Kidney (tissue), 14 donors: Measurements from ENCODE around the gene CBY1. TPM values are rescaled to one million over a fixed set of nuclear protein-coding genes. Genes with fewer than 3 reads are reported as not detected.

Source experiments
- DNase-seq, 5 donors: peaks; one replicate each; pipeline ENCODE4 v3.0.0-alpha.2; 2013 to 2020
- FAIRE-seq: peaks from 2 replicates; lab custom pipeline; 2012; peaks lifted over from hg19 to GRCh38; lab: Jason Lieb, UNC
- H3K27ac ChIP-seq, 2 donors: one replicate each; pipeline ENCODE4 v1.7.0; 2013; ENCODE audit warnings: low read depth in 2 of 2, low read length in 2 of 2, inconsistent platforms in 1 of 2
- H3K27me3 ChIP-seq: one replicate; pipeline ENCODE4 v1.7.1; 2013; ENCODE audit warnings: low read length, inconsistent platforms; ENCODE audit not compliant: control insufficient read depth, insufficient read depth
- H3K36me3 ChIP-seq, 3 donors: one replicate each; pipeline versions ENCODE4 v1.7.0 to v1.7.1; 2013; ENCODE audit warnings: low read length in 3 of 3, control low read depth in 1 of 3, inconsistent platforms in 1 of 3; ENCODE audit not compliant: insufficient read depth in 3 of 3, control insufficient read depth in 2 of 3
- H3K4me1 ChIP-seq, 3 donors: one replicate each; pipeline versions ENCODE4 v1.7.0 to v1.7.1; 2013; ENCODE audit warnings: low read length in 3 of 3, inconsistent platforms in 1 of 3, low read depth in 1 of 3; ENCODE audit not compliant: control insufficient read depth in 2 of 3, insufficient read depth in 2 of 3
- H3K4me3 ChIP-seq, 3 donors: one replicate each; pipeline versions ENCODE4 v1.7.0 to v1.8.1; 2013; ENCODE audit warnings: low read length in 3 of 3, control low read depth in 1 of 3, inconsistent platforms in 1 of 3
- H3K9ac ChIP-seq, 3 donors: one replicate each; pipeline versions ENCODE4 v1.7.0 to v1.7.1; 2013; ENCODE audit warnings: low read length in 3 of 3, control low read depth in 1 of 3, inconsistent platforms in 1 of 3
- H3K9me3 ChIP-seq, 3 donors: one replicate each; pipeline versions ENCODE4 v1.7.0 to v1.7.1; 2013; ENCODE audit warnings: low read length in 3 of 3, control low read depth in 1 of 3, inconsistent platforms in 1 of 3; ENCODE audit not compliant: control insufficient read depth in 2 of 3, insufficient read depth in 1 of 3
- intact Hi-C: fragments of 100-400 bp; cut with DNase I; formaldehyde crosslinking; loops from one replicate; pipeline ENCODE4 v1.11.1; 2022
- polyA plus RNA-seq: library from polyadenylated mRNA; stranded (reverse); fragments of 350-450 nt; fragmentation: Illumina TruSeq; extraction: RNeasy Lipid Tissue Mini Kit (QIAGEN cat#74804); gene quantifications from one replicate; pipeline ENCODE4 v1.2.3, GENCODE V29; 2014; ENCODE audit warnings: low read depth, low replicate concordance; ENCODE audit not compliant: insufficient read depth
- total RNA-seq: library from RNA; stranded (reverse); fragmentation: NEBNext Ultra II Directional; extraction: Animal tissue kit (Norgen Biotek cat#: 25700); gene quantifications from one replicate; pipeline ENCODE4 v1.2.1, GENCODE V29; 2021
- TF ChIP-seq, protein P1 (sequence below): IDR thresholded peaks from 3 replicates; pipeline ENCODE4 v1.5.1; 2012; ENCODE audit warnings: mild to moderate bottlenecking, moderate library complexity, borderline replicate concordance; ENCODE audit not compliant: insufficient read depth; ENCODE audit errors: extremely low read depth
- donor health status: control.
- donor health status: control.
- donor health status: control.
- donor health status: control.
- donor health status: control.
- donor health status: DM: yes; HTN: yes; CAD: no.
- donor health status: Normal renal cell carcinoma (clear cell type).

The CBY1 gene
- total and polyA plus RNA-seq, 2 donors from 2014 or later = 36.0 to 67.2 TPM

DNA sequence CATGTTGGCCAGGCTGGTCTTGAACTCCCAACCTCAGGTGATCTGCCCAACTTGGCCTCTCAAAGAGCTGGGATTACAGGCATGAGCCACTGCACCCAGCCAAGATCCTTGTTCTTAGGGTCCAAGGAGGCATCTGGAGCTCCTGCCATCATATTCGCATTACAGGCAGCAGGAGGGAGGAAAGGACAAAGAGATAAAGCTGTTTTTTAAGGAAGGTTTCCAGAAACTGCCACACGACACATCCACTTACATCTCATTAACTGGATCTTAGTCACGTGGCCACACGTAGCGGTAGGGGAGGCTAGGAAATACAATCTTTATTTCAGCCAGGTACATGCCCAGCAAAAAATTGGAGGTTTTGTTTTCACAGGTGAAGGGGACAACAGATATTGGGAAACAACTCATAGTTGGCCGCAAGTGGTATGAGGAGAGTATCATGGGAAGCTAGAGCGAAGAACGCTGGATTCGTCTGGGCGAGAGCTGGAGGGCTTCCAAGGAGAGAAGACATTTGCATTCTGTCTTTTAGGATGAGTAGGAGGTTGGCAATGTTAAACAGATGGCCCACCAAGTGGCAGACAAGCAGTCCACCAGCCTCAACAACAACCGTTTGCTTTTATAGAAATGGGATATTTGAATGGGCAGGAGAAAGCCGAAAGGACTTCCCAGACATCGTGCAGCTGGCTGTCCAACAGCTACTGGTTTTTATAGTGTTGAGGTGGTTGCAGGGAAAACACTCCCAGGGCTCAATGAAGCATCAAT is 47.3 kb upstream of the CBY1 start:
- no peaks in the 10 kb centered on the region for H3K9me3 ChIP-seq
- no peaks in the 10 kb centered on the region for H3K27me3 ChIP-seq
- no peak overlapping the region for H3K4me3 ChIP-seq
- intact Hi-C loops = no loop called here
- no peak overlapping the region for H3K27ac ChIP-seq
- H3K36me3 ChIP-seq = no peaks in the 10 kb centered on the region
- TF ChIP-seq, protein P1, sequence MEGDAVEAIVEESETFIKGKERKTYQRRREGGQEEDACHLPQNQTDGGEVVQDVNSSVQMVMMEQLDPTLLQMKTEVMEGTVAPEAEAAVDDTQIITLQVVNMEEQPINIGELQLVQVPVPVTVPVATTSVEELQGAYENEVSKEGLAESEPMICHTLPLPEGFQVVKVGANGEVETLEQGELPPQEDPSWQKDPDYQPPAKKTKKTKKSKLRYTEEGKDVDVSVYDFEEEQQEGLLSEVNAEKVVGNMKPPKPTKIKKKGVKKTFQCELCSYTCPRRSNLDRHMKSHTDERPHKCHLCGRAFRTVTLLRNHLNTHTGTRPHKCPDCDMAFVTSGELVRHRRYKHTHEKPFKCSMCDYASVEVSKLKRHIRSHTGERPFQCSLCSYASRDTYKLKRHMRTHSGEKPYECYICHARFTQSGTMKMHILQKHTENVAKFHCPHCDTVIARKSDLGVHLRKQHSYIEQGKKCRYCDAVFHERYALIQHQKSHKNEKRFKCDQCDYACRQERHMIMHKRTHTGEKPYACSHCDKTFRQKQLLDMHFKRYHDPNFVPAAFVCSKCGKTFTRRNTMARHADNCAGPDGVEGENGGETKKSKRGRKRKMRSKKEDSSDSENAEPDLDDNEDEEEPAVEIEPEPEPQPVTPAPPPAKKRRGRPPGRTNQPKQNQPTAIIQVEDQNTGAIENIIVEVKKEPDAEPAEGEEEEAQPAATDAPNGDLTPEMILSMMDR = no peak
- FAIRE-seq (no peak), DNase-seq (peak in 3 of 5 donors; percentile 23 to 57 (median 29))
- no peak overlapping the region for H3K9ac ChIP-seq
- H3K4me1 ChIP-seq = no peaks in the 10 kb centered on the region

DNA sequence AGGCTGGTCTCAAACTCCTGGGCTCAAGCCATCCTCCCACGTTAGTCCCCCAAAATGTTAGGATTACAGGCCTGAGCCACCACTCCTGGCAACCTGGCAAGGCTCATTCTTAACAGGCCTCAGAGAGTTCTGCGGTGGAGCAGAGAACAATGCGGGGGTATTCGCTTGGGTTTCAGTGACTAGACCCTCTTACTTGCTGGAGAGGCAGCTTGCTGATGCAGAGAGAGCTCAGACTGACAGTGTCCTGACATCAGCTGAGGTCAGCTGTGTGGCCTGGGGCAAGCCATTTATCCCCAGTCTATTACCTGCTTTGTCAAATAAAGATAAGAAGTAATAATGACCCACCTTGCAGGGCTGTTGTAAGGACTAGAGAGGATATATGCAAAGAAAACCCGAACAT is 46.2 kb upstream of the CBY1 start:
- no peak overlapping the region for H3K4me3 ChIP-seq
- no peak overlapping the region for H3K27ac ChIP-seq
- TF ChIP-seq, protein P1 = no peak
- no peak for DNase-seq
- no peaks in the 10 kb centered on the region for H3K9me3 ChIP-seq
- FAIRE-seq = no peak
- no peak overlapping the region for H3K9ac ChIP-seq
- no peaks in the 10 kb centered on the region for H3K36me3 ChIP-seq
- H3K4me1 ChIP-seq = no peaks in the 10 kb centered on the region
- intact Hi-C loops = no loop called here
- no peaks in the 10 kb centered on the region for H3K27me3 ChIP-seq

GRCh38 chr22:38611559-38611958 is 44.9 kb upstream of the CBY1 start:
- H3K36me3 ChIP-seq = no peaks in the 10 kb centered on the region
- no peaks in the 10 kb centered on the region for H3K4me1 ChIP-seq
- no peak overlapping the region for H3K27ac ChIP-seq
- no peaks in the 10 kb centered on the region for H3K27me3 ChIP-seq
- TF ChIP-seq, protein P1 = no peak
- DNase-seq = no peak
- no peak overlapping the region for H3K4me3 ChIP-seq
- H3K9ac ChIP-seq = no peak overlapping the region
- no peak for FAIRE-seq
- H3K9me3 ChIP-seq = no peaks in the 10 kb centered on the region
- intact Hi-C loops = no loop called here
